ENCODE results near the gene PVALEF.

The PVALEF gene

GRCh38 chr17:81190591-81190990 lies 25.3 kb downstream of the PVALEF start:
- no peak overlapping the region for H3K9ac ChIP-seq (ENCODE audit: low read depth in 1 of 2, low read length in 2 of 2)
- H3K27me3 ChIP-seq (ENCODE audit: control insufficient read depth in 2 of 2, insufficient read depth in 2 of 2, low read length in 2 of 2), result no peaks in the 10 kb centered on the region
- H3K36me3 ChIP-seq (ENCODE audit: control insufficient read depth in 2 of 2, insufficient read depth in 2 of 2, low read length in 2 of 2), result no peaks in the 10 kb centered on the region
- no peaks in the 10 kb centered on the region for H3K4me1 ChIP-seq (ENCODE audit: control insufficient read depth in 2 of 2, insufficient read depth in 2 of 2, low read length in 2 of 2)
- H3K4me3 ChIP-seq (ENCODE audit: low read length in 2 of 2), result no peak overlapping the region
- H3K9me3 ChIP-seq (ENCODE audit: control insufficient read depth in 2 of 2, low read length in 2 of 2), result no peaks in the 10 kb centered on the region
- no peak overlapping the region for H3K27ac ChIP-seq (ENCODE audit: low read depth in 2 of 2, low read length in 2 of 2)

GRCh38 chr17:81191116-81191515 lies 25.8 kb downstream of the PVALEF start:
- H3K9ac ChIP-seq (ENCODE audit: low read depth in 1 of 2, low read length in 2 of 2), result no peak overlapping the region
- H3K27ac ChIP-seq (ENCODE audit: low read depth in 2 of 2, low read length in 2 of 2), result no peak overlapping the region
- no peak overlapping the region for H3K4me3 ChIP-seq (ENCODE audit: low read length in 2 of 2)
- H3K9me3 ChIP-seq (ENCODE audit: control insufficient read depth in 2 of 2, low read length in 2 of 2), result no peaks in the 10 kb centered on the region
- no peaks in the 10 kb centered on the region for H3K27me3 ChIP-seq (ENCODE audit: control insufficient read depth in 2 of 2, insufficient read depth in 2 of 2, low read length in 2 of 2)
- no peaks in the 10 kb centered on the region for H3K36me3 ChIP-seq (ENCODE audit: control insufficient read depth in 2 of 2, insufficient read depth in 2 of 2, low read length in 2 of 2)
- no peaks in the 10 kb centered on the region for H3K4me1 ChIP-seq (ENCODE audit: control insufficient read depth in 2 of 2, insufficient read depth in 2 of 2, low read length in 2 of 2)

- no peaks in the 10 kb centered on the region for H3K4me1 ChIP-seq (ENCODE audit: control insufficient read depth in 2 of 2, insufficient read depth in 2 of 2, low read length in 2 of 2)
- no peaks in the 10 kb centered on the region for H3K36me3 ChIP-seq (ENCODE audit: control insufficient read depth in 2 of 2, insufficient read depth in 2 of 2, low read length in 2 of 2)
- H3K27me3 ChIP-seq (ENCODE audit: control insufficient read depth in 2 of 2, insufficient read depth in 2 of 2, low read length in 2 of 2), result no peaks in the 10 kb centered on the region
- no peak overlapping the region for H3K9ac ChIP-seq (ENCODE audit: low read depth in 1 of 2, low read length in 2 of 2)
- no peak overlapping the region for H3K27ac ChIP-seq (ENCODE audit: low read depth in 2 of 2, low read length in 2 of 2)
- H3K4me3 ChIP-seq (ENCODE audit: low read length in 2 of 2), result no peak overlapping the region
- no peaks in the 10 kb centered on the region for H3K9me3 ChIP-seq (ENCODE audit: control insufficient read depth in 2 of 2, low read length in 2 of 2)
Observed at GRCh38 chr17:81191646-81192045, 26.3 kb downstream of the PVALEF start.

- Histone ChIP-seq H3K4me3 (ENCODE audit: low read length in 2 of 2) (no peak overlapping the region), H3K36me3 (ENCODE audit: control insufficient read depth in 2 of 2, insufficient read depth in 2 of 2, low read length in 2 of 2) (no peaks in the 10 kb centered on the region), H3K27me3 (ENCODE audit: control insufficient read depth in 2 of 2, insufficient read depth in 2 of 2, low read length in 2 of 2) (no peaks in the 10 kb centered on the region), H3K9me3 (ENCODE audit: control insufficient read depth in 2 of 2, low read length in 2 of 2) (no peaks in the 10 kb centered on the region), H3K9ac (ENCODE audit: low read depth in 1 of 2, low read length in 2 of 2) (no peak overlapping the region), H3K4me1 (ENCODE audit: control insufficient read depth in 2 of 2, insufficient read depth in 2 of 2, low read length in 2 of 2) (no peaks in the 10 kb centered on the region), H3K27ac (ENCODE audit: low read depth in 2 of 2, low read length in 2 of 2) (no peak overlapping the region)
Observed at GRCh38 chr17:81192386-81193050, 27.2 kb downstream of the PVALEF start.

- Histone ChIP-seq H3K9me3 (ENCODE audit: control insufficient read depth in 2 of 2, low read length in 2 of 2) (no peaks in the 10 kb centered on the region), H3K27me3 (ENCODE audit: control insufficient read depth in 2 of 2, insufficient read depth in 2 of 2, low read length in 2 of 2) (no peaks in the 10 kb centered on the region), H3K4me1 (ENCODE audit: control insufficient read depth in 2 of 2, insufficient read depth in 2 of 2, low read length in 2 of 2) (no peaks in the 10 kb centered on the region)
Observed at GRCh38 chr17:81193051-81193410, 27.7 kb downstream of the PVALEF start.

GRCh38 chr17:81193470-81194224 lies 28.3 kb downstream of the PVALEF start:
- no peak overlapping the region for H3K4me3 ChIP-seq (ENCODE audit: low read length in 2 of 2)
- H3K9me3 ChIP-seq (ENCODE audit: control insufficient read depth in 2 of 2, low read length in 2 of 2), result no peaks in the 10 kb centered on the region
- H3K36me3 ChIP-seq (ENCODE audit: control insufficient read depth in 2 of 2, insufficient read depth in 2 of 2, low read length in 2 of 2), result no peaks in the 10 kb centered on the region
- H3K27ac ChIP-seq (ENCODE audit: low read depth in 2 of 2, low read length in 2 of 2), result no peak overlapping the region
- no peaks in the 10 kb centered on the region for H3K4me1 ChIP-seq (ENCODE audit: control insufficient read depth in 2 of 2, insufficient read depth in 2 of 2, low read length in 2 of 2)
- no peaks in the 10 kb centered on the region for H3K27me3 ChIP-seq (ENCODE audit: control insufficient read depth in 2 of 2, insufficient read depth in 2 of 2, low read length in 2 of 2)
- no peak overlapping the region for H3K9ac ChIP-seq (ENCODE audit: low read depth in 1 of 2, low read length in 2 of 2)

More at GRCh38 chr17:81193051-81193410, 27.7 kb downstream of the PVALEF start:
- H3K36me3 ChIP-seq (ENCODE audit: control insufficient read depth in 2 of 2, insufficient read depth in 2 of 2, low read length in 2 of 2), result no peaks in the 10 kb centered on the region
- H3K27ac ChIP-seq (ENCODE audit: low read depth in 2 of 2, low read length in 2 of 2), result no peak overlapping the region
- H3K4me3 ChIP-seq (ENCODE audit: low read length in 2 of 2), result no peak overlapping the region
- no peak overlapping the region for H3K9ac ChIP-seq (ENCODE audit: low read depth in 1 of 2, low read length in 2 of 2)

GRCh38 chr17:81194225-81194760 lies 29.0 kb downstream of the PVALEF start:
- peaks cover 0 to under 1% of the 10 kb centered on the region in 2 donors for H3K36me3 ChIP-seq (ENCODE audit: control insufficient read depth in 2 of 2, insufficient read depth in 2 of 2, low read length in 2 of 2)
- no peaks in the 10 kb centered on the region for H3K27me3 ChIP-seq (ENCODE audit: control insufficient read depth in 2 of 2, insufficient read depth in 2 of 2, low read length in 2 of 2)
- no peaks in the 10 kb centered on the region for H3K4me1 ChIP-seq (ENCODE audit: control insufficient read depth in 2 of 2, insufficient read depth in 2 of 2, low read length in 2 of 2)
- H3K27ac ChIP-seq (ENCODE audit: low read depth in 2 of 2, low read length in 2 of 2), result no peak overlapping the region
- H3K9ac ChIP-seq (ENCODE audit: low read depth in 1 of 2, low read length in 2 of 2), result no peak overlapping the region
- no peaks in the 10 kb centered on the region for H3K9me3 ChIP-seq (ENCODE audit: control insufficient read depth in 2 of 2, low read length in 2 of 2)
- H3K4me3 ChIP-seq (ENCODE audit: low read length in 2 of 2), result no peak overlapping the region

- Histone ChIP-seq H3K9ac (ENCODE audit: low read depth in 1 of 2, low read length in 2 of 2) (no peak overlapping the region), H3K27ac (ENCODE audit: low read depth in 2 of 2, low read length in 2 of 2) (no peak overlapping the region), H3K36me3 (ENCODE audit: control insufficient read depth in 2 of 2, insufficient read depth in 2 of 2, low read length in 2 of 2) (peaks cover 0 to 1% of the 10 kb centered on the region in 2 donors), H3K9me3 (ENCODE audit: control insufficient read depth in 2 of 2, low read length in 2 of 2) (no peaks in the 10 kb centered on the region), H3K4me3 (ENCODE audit: low read length in 2 of 2) (no peak overlapping the region), H3K27me3 (ENCODE audit: control insufficient read depth in 2 of 2, insufficient read depth in 2 of 2, low read length in 2 of 2) (no peaks in the 10 kb centered on the region), H3K4me1 (ENCODE audit: control insufficient read depth in 2 of 2, insufficient read depth in 2 of 2, low read length in 2 of 2) (no peaks in the 10 kb centered on the region)
Observed at GRCh38 chr17:81194941-81195901, 29.9 kb downstream of the PVALEF start.

- peaks cover 0 to 1% of the 10 kb centered on the region in 2 donors for H3K36me3 ChIP-seq (ENCODE audit: control insufficient read depth in 2 of 2, insufficient read depth in 2 of 2, low read length in 2 of 2)
- no peaks in the 10 kb centered on the region for H3K27me3 ChIP-seq (ENCODE audit: control insufficient read depth in 2 of 2, insufficient read depth in 2 of 2, low read length in 2 of 2)
- H3K9me3 ChIP-seq (ENCODE audit: control insufficient read depth in 2 of 2, low read length in 2 of 2), result no peaks in the 10 kb centered on the region
- no peak overlapping the region for H3K27ac ChIP-seq (ENCODE audit: low read depth in 2 of 2, low read length in 2 of 2)
- no peak overlapping the region for H3K9ac ChIP-seq (ENCODE audit: low read depth in 1 of 2, low read length in 2 of 2)
- peaks cover 0 to 2% of the 10 kb centered on the region in 2 donors for H3K4me1 ChIP-seq (ENCODE audit: control insufficient read depth in 2 of 2, insufficient read depth in 2 of 2, low read length in 2 of 2)
- H3K4me3 ChIP-seq (ENCODE audit: low read length in 2 of 2), result no peak overlapping the region
Observed at GRCh38 chr17:81195941-81196495, 30.7 kb downstream of the PVALEF start.
